ENCODE measurements around the gene PRKN. TPM values are rescaled to one million over a fixed set of nuclear protein-coding genes. Genes with fewer than 3 reads are reported as not detected.

Gene PRKN
- total and polyA plus RNA-seq, 2 experiments from 2014 or later: 11.7 to 28.1 TPM

DNA sequence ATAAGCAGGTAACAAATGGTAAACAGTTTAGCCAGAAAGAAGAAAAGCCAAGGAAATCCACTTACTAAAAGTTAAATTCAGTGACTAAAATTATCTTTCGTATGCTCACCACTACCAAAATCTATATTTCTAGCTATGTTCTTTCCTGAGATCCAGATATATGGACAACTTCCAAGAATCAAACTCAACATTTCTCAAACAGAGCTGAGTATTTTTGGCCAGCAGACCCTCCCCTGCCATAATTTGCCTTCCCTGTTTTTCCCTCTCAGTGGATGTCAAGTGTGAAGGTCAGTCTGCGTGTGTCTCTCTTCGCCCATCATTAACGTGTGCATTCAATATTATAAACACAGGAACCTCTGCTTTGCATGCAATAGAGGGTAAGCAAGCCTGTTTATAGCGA is 42.0 kb downstream of the PRKN start:
- Histone ChIP-seq H3K4me3 (no peak overlapping the region), H3K27ac (no peak overlapping the region), H3K4me1 (ENCODE audit: low read depth) (peaks cover 4% of the 10 kb centered on the region), H3K36me3 (no peaks in the 10 kb centered on the region), H3K27me3 (no peaks in the 10 kb centered on the region), H3K9me3 (ENCODE audit: low read depth) (peaks cover 3% of the 10 kb centered on the region)
- DNase-seq (ENCODE audit: low read depth in 1 of 2, low spot score in 1 of 2): no peak
- TF ChIP-seq, protein P1, sequence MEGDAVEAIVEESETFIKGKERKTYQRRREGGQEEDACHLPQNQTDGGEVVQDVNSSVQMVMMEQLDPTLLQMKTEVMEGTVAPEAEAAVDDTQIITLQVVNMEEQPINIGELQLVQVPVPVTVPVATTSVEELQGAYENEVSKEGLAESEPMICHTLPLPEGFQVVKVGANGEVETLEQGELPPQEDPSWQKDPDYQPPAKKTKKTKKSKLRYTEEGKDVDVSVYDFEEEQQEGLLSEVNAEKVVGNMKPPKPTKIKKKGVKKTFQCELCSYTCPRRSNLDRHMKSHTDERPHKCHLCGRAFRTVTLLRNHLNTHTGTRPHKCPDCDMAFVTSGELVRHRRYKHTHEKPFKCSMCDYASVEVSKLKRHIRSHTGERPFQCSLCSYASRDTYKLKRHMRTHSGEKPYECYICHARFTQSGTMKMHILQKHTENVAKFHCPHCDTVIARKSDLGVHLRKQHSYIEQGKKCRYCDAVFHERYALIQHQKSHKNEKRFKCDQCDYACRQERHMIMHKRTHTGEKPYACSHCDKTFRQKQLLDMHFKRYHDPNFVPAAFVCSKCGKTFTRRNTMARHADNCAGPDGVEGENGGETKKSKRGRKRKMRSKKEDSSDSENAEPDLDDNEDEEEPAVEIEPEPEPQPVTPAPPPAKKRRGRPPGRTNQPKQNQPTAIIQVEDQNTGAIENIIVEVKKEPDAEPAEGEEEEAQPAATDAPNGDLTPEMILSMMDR (IDR thresholded peaks at IDR 0.05; ENCODE audit: low read depth, low read length): no peak

DNA sequence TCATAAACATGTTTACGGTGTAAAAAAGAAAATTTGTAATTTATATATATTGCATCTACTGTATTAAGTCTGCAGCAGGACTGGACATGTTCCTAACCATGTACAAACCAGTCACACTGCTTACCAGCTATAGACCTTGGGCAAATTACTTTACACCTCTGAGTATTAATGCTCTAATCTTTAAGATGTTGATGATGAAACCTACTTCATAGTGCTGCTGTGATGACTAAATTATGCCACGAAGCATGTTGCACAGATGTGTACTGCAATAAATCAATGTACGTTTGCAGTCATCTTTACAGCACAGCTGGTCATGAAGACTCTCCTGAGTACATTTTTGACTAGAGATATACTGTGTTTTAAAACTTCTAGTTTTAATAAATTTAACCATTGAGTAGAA is 42.6 kb downstream of the PRKN start:
- TF ChIP-seq, protein P1 (IDR thresholded peaks at IDR 0.05; ENCODE audit: low read depth, low read length): no peak
- Histone ChIP-seq H3K9me3 (ENCODE audit: low read depth) (peaks cover 3% of the 10 kb centered on the region), H3K4me1 (ENCODE audit: low read depth) (peaks cover 4% of the 10 kb centered on the region), H3K4me3 (no peak overlapping the region), H3K27ac (no peak overlapping the region), H3K36me3 (no peaks in the 10 kb centered on the region), H3K27me3 (no peaks in the 10 kb centered on the region)
- no peak for DNase-seq (ENCODE audit: low read depth in 1 of 2, low spot score in 1 of 2)

DNA sequence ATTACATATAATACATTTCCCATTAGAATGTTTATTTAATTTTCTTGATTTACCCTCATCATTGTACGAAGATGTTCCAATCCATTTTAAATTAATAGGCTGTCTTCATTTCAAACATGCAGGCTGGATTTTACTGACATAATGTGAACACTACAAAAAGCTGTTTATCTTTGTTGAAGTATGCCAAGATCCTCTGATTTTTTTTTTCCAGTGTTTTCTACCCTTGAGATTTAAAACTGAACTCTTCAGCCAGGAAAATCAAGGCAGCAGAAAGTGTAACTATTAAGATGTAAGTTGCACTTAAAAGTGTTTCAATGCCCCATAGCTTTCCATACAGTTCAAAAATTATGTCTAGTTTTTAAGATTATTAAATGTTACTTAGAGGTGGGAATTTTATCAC is 43.5 kb downstream of the PRKN start:
- no peaks in the 10 kb centered on the region for H3K36me3 ChIP-seq
- H3K27ac ChIP-seq: no peak overlapping the region
- H3K9me3 ChIP-seq (ENCODE audit: low read depth): peaks cover 3% of the 10 kb centered on the region
- TF ChIP-seq, protein P1 (IDR thresholded peaks at IDR 0.05; ENCODE audit: low read depth, low read length): no peak
- no peak for DNase-seq (ENCODE audit: low read depth in 1 of 2, low spot score in 1 of 2)
- H3K4me3 ChIP-seq: no peak overlapping the region
- no peaks in the 10 kb centered on the region for H3K27me3 ChIP-seq
- H3K4me1 ChIP-seq (ENCODE audit: low read depth): peaks cover 3% of the 10 kb centered on the region

DNA sequence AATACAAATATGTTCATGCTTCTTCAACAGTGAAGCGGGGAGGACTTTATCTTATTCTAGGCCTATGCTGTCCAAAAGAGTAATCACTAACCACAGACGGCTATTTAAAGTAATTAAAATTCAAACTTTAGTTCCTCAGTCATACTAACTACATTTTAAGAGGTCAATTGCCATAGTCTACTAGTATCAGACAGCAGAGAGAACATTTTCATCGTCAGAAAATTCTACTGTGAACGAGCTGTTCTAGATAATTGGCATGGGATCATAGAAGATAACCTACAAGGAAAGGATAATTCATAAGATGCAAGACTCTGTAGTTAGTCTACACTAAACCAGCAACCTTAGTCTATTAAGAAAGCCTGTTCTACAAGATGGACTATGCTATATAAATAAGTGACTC is 44.4 kb downstream of the PRKN start:
- TF ChIP-seq, protein P1 (IDR thresholded peaks at IDR 0.05; ENCODE audit: low read depth, low read length): no peak
- Histone ChIP-seq H3K9me3 (ENCODE audit: low read depth) (peaks cover 3% of the 10 kb centered on the region), H3K4me1 (ENCODE audit: low read depth) (no peaks in the 10 kb centered on the region), H3K27ac (no peak overlapping the region), H3K27me3 (no peaks in the 10 kb centered on the region), H3K4me3 (no peak overlapping the region), H3K36me3 (no peaks in the 10 kb centered on the region)
- DNase-seq (ENCODE audit: low read depth in 1 of 2, low spot score in 1 of 2): no peak

DNA sequence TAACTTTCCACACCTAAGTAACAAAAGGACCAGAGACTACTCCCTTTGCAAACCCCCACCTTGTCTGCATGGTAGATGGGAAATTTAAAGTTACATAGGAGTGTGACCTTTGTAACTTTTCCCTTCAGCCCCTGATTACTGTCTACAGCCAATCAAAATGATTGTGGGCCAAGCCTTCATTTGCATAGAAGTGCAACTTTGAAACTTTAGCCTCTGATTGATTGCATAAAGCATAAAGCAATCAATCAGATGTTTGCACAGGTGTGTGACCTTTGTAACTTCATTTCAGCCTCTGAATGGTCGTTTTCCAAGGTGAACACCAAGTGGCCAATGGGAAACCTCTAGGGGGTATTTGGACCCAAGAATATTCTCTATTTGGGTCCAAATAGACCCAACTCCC is 46.1 kb downstream of the PRKN start:
- Histone ChIP-seq H3K36me3 (no peaks in the 10 kb centered on the region), H3K27ac (no peak overlapping the region), H3K4me1 (ENCODE audit: low read depth) (no peaks in the 10 kb centered on the region), H3K27me3 (no peaks in the 10 kb centered on the region), H3K4me3 (no peak overlapping the region), H3K9me3 (ENCODE audit: low read depth) (peaks cover 3% of the 10 kb centered on the region)
- TF ChIP-seq, protein P1 (IDR thresholded peaks at IDR 0.05; ENCODE audit: low read depth, low read length): no peak
- no peak for DNase-seq (ENCODE audit: low read depth in 1 of 2, low spot score in 1 of 2)

DNA sequence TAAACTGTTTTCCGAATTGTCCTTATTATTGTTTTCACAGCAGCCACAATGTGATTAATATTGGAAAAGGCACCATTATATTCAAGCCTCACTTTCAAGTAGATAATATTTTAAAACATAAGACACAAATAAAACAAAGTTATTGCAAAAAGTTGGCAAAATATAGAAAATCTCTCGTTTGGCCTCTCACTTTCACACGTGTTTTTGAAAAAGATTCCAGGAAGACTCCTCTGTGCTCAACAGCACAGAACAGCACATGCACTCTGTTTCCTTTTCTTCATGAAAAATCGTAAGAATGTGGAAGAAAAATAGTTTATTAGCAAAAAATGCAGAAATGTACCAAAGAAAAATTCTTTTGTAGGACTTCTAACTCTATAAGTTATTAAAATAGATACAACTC is 46.7 kb downstream of the PRKN start:
- Histone ChIP-seq H3K27ac (no peak overlapping the region), H3K27me3 (no peaks in the 10 kb centered on the region), H3K36me3 (no peaks in the 10 kb centered on the region), H3K9me3 (ENCODE audit: low read depth) (peaks cover 3% of the 10 kb centered on the region), H3K4me3 (no peak overlapping the region), H3K4me1 (ENCODE audit: low read depth) (no peaks in the 10 kb centered on the region)
- TF ChIP-seq, protein P1 (IDR thresholded peaks at IDR 0.05; ENCODE audit: low read depth, low read length): no peak
- no peak for DNase-seq (ENCODE audit: low read depth in 1 of 2, low spot score in 1 of 2)
